HG03039 (cell line): ENCODE measurements around the gene EDN2.

ENCODE experiments used
- ATAC-seq: cut with Tn5 transposase; IDR thresholded peaks from one replicate; pipeline ENCODE4 v1.9.1; 2021; ENCODE audit warnings: mild to moderate bottlenecking, moderate library complexity; ENCODE audit not compliant: unreplicated experiment

Gene EDN2

DNA sequence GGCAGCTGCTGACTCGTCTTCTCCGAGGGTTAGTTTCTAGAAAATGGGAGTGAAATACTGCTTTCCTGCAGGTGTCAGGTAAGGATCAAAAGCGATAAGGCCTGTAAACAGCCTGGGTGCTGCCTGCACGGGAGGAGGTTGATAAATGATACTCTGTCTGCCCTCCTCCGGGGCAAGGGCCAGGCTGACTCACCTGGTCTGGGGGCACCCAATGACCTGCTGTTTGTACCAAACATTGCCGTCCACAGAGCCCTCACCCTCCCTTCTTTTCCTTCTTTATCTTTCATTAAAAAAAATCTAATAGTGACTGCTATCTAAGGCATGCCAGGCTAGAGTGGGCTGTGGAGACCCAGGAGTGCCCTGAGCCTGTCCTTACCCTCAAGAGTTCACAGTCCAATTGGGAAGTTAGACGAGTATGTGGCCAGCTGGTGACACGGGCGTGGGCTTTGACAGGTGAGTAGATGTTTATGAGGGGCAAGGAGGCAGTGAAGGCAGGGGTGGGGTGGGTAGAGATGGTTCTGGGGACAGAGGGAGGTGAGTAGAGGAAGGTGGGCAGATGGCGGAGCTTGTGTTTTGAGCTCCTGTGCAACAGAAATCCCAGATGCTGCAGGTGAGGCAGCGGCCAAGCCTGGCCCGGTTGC, 16.2 kb downstream of the EDN2 start:
- ATAC-seq: no peak

DNA sequence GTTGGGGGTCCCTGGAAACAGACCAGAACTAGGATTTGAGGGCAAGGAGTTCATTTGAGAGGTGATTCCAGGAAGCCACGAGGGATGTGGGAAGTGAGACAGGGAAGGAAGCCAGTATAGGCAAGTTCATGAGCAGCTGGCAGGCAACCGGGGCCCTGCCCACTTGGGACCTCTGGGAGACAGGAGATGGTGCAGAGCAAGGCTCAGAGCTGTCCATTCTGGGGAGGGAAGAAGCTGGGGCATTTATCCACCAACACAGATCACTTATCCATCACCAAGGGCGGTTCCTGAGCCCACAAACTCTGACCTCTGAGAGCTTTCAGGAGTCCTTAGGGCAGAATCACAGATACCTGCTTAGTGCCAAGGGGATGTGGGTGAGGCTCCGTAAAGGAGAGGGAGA, 16.8 kb downstream of the EDN2 start:
- no peak for ATAC-seq

DNA sequence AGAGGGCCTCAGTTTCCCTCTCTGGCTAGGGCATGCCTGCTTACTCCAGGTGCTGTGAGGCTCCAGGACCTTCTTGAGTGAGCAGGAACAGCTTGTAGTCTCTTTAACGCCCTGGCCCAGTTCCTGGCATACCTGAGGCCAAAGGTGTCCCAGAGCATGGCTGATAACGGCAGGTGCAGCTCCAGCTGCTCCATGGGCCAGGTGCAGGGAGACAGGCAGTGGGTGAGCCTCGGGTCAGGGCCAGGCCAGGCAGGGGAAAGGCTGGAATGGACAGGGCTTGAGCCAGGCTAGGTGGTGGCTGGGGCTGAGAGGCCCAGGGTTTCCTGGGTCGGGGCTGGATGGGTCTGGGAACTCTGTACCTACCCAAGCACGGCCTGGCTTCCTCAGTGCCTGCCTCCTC, 18.3 kb downstream of the EDN2 start:
- no peak for ATAC-seq

DNA sequence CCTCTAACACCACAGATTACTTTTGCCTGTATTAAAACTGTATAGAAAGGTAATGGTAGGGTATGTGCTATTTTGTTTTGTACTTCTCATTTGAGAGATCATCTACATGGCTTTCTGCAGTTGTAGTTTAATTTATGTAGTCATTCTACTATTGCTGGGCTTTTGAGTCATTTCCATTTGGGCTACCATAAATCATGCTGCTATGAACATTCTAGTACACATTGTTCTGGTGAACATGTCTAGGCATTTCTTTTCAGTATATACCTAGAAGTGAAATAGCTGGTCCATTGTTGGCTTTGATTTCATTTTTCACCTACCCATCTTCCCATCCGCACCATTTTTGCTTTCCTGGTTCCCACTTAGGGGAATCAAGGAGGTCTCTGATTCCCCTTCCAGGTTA, 18.7 kb downstream of the EDN2 start:
- ATAC-seq: no peak

DNA sequence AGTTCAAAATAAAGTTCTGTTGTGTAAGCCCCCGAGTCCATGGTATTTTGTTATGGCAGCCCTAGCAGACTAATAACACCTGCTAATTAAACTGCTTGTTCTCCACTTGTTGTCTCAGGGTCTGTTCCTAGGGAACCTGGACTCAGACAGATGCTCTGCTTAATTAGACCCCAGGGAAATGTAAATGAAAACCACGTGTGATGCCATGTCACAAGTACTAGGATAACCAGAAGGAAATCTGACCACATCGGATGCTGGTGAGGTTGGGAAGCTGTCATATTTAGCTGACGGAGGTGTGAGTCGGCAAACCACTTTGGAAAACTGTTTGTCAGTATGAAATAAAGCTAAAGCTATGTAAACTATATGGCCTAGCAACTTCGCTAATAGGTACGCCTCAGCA, 19.6 kb downstream of the EDN2 start:
- no peak for ATAC-seq

DNA sequence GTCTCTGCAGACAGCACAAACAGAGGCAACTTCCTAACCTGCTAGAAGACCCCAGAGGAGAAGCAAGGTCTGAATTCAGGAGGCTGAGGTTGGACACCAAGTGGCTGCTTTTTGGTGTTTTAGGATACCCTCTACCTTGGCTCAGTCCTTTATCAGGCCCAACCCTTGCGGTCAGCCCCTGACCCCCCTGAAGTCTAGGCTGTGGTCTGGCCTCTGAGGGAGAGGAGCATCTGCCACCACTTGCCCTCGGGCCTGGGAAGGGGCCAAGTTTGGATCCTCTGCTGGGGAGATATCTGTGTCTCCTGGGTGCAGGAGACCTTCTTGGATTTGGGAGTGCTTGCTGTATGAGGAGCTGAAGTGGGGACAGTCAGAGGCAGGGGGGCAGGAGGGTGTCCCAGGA, 21.0 kb downstream of the EDN2 start:
- no peak for ATAC-seq

DNA sequence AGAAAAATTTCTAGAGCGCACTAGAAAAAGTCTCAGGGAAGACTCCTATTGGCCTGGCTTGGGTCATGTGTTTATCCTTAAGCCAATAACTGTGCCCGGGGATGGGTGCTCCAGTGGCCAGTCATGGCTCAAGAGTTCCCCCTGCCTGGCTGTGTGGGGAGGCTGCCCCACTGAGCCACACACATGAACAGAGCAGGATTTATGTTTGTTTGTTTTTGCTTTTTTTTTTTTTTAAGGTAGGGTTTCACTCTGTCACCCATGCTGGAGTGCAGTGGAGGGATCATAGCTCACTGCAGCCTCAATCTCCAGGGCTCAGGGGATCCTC, 21.8 kb downstream of the EDN2 start:
- ATAC-seq: no peak

DNA sequence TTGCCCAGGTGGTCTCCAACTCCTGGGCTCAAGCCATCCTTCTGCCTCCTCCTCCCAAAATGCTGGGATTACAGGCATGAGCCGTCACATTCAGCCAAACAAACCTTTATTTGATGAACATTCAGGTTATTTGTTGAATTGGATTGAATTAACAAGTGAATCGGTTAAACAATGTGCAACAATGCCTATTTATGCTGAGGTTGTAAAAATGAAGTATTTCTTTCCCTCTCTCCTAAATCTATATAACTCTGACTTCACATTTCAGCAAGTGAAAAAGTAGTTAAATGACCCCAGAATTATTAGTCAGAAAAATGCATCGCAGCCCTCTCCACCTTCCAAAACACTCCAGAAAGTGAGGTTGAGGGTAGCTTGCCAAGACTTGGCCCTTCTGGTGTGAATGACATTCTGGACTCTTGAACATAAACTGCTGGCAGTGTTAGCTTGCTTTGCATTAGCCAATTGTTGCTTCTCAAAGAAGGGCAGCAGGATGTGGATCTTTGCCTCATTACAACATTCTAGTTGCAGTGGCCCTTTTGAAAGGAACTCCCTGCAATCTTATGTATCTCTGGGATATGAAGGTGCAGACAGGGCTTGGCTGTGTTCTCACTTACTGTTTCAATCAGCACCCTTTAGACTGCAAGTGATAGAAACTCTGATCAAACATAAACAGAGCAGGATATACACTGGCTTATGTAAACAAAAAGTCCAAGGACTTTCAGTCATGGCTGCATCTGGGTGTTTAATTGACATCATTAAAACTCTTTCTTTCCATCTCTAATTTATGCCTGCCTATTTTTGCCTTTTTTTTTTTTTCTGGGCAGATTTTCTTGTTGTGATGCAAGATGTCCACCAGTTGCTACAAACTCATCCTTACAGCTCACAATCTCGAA, 22.4 kb downstream of the EDN2 start:
- no peak for ATAC-seq

DNA sequence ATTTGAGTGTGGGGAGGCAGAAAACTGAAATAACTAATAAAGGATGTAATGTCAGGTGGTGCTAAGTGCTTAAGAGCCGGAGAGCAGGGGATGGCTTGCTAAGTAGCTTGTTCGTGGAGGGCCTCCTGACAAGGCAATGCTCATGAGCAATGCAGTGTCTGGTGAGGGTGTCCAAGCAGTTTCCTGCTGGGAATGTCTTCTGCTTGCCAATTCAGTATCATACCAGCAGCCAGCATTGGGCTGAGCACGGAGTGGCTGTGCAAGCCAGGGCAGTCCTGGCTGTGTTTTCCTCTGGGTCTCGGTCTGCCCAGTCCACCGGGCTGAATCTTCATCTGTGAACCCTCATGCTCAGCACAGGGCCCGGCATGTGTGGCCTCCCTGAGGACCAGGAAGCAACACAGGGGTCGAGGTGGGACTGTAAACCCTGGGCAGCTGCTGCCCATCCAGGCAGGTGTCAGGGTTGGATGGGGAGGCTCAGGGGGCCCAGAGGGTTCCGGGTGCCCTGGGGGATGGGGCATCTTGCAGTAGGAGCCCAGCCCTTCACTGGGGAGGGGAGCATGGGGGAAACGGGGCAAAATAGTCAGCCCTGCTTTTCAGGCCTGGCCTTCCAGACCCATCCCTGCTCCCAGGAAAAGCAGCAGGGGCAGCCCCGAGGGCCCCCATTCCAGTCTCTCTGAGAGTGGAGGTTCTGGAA, 27.5 kb downstream of the EDN2 start:
- no peak for ATAC-seq

DNA sequence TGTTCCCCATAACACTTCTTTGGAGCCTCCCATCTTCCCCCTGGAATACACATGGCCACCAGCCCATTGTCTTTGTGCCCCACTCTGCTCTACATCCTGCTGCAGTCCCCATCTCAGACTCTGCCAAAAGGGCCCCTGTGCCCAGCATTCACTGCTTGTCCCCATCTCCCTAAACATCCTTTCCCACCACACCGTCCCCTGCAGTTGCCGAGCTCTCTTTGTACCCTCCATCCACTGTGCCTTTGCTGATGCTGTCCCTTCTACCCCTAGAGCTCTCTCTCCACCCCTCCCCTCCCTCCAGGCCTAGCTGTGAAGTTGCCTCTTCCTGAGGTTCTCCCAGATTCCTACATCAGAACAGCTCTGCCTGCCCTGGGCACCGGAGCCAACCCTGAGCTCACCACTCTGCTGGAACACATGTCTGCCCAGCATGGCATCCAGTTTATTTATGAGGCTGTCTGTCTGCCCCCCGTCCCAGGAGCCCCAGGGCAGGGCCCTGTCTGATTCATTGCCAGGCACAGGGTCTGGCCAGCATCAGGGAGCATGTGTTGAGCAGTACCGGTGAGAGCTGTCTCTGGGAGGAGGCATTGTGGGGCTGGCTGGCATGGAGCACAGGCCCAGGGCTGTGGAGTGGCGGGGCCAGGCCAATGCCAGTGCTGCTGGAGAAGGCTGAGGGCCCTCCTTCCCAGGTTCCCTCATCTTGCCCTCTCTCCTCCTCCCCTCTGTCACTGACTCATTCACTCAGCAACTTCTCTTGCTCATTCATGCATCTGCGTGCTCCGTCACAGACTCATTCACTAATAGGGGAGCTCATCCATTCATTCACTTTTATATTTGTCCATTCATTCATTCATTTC, 28.8 kb downstream of the EDN2 start:
- no peak for ATAC-seq

DNA sequence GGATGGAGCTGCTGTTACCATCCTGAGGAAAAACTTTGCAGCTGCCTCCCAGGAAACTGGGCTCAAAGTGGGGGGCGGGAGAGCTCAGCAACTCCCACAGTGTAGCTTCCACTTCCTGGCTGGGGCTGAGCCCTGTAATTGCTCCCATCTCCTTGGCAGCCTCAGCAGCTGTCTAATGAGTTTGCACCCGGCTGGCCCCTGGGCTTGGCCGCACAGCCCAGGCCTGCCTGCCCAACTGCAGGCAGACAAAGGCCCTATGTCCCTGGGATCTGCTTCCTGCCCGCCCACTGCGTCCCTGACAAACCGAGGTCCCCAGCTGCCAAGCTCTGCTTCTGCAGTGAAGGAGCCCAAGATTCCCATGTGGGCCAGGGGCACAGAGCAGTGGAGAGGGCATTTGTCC, 30.1 kb downstream of the EDN2 start:
- ATAC-seq: no peak

DNA sequence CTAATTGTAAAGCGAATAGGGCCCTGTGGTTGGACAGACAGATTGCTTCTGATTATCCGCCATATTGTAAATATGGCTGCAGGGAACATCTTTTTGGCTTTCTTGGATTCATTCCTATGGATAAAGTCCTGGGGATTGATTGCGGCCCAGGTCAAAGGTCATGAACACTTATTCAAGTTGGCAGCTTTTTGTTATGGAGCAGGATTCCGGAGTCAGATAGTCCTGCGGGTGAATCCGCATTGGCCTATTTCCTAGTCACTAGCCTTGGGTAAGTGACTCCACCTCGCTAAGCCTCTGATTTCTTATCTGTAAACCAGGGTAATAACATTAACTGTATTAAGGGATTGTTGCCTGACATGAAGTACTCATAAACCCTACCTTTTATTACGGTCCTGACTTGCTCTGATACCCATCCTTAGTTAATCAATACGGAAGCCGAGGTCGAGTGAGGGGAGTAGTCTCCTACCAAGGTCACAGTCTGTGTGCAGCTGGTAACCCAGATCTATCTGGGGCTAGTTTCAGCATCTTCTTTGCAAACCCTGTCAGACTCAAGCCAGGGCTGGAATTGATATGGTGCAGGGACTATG, 31.7 kb downstream of the EDN2 start:
- no peak for ATAC-seq

DNA sequence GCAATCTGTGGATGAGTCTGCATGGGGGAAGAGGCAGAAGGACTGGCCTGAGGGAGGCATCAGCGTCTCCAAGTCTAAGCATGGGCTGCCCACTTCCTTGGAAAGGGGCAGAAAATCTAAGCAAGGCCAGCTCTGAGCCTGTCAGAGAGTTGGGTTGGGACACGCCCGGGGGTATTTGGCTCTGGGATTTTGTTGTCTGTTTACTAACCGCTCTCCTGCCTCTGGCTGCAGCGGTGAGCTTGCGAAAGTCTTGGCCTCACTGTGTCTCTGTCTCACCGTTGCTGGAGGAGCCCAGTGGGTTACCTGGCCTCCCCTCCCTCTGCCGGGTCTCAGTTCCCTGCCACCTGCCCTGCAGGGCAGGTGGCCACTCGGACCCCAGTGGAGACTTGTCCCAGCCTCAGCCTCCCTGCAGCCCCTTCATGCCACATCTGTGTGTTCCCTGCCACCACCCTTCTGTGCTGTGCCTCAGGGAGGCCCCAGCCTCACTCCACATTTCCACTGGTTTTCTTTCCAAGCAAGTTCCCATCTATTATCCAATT, 33.7 kb downstream of the EDN2 start:
- ATAC-seq: no peak

DNA sequence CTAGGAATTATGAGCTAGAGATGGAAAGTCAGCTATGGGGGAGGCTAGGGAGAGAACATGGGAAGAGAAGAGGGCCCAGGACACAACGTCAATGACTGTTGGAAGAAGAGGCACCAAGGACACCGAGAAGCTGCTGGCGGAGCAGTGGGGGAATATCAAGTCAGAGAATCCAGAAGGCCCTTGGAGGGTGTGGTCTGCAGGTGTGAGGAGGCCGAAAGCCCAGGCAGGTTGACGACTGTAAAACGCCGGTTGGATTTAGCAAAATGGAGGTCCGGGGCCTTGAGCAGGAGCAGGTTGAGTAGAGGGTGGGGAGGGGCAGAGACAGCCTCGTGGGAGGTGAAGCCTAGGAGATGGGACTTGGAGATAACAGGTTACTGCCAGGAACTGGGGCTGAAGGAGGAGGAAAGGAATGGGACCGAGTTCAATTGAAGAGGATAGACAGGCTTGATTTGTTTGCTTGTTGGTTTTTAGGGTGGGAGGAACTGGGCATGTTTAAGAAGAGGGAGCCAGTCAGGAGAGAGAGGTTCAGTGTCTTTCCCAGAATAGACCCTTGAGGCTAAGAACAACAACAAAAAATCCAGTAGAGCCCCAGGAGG, 35.1 kb downstream of the EDN2 start:
- ATAC-seq: no peak

DNA sequence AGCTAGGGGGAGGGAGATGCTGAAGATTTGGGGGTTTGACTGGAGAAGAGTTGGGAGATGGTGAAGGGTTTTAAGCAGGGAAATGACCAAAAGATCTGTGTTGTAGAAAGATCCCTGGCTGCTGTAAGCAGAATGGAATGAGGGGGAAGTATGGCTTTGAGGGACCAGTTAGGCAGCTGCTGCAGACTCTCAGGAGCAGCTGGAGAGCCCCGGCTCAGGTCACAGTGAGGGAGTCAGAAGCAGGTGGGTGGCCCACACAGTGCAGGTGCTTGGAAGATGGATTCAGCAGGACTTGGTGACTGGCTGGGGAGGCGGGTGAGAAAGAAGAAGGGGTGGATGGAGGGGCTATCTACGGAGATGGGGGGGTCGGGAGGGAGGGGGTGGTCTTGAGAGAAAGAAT, 35.7 kb downstream of the EDN2 start:
- no peak for ATAC-seq

DNA sequence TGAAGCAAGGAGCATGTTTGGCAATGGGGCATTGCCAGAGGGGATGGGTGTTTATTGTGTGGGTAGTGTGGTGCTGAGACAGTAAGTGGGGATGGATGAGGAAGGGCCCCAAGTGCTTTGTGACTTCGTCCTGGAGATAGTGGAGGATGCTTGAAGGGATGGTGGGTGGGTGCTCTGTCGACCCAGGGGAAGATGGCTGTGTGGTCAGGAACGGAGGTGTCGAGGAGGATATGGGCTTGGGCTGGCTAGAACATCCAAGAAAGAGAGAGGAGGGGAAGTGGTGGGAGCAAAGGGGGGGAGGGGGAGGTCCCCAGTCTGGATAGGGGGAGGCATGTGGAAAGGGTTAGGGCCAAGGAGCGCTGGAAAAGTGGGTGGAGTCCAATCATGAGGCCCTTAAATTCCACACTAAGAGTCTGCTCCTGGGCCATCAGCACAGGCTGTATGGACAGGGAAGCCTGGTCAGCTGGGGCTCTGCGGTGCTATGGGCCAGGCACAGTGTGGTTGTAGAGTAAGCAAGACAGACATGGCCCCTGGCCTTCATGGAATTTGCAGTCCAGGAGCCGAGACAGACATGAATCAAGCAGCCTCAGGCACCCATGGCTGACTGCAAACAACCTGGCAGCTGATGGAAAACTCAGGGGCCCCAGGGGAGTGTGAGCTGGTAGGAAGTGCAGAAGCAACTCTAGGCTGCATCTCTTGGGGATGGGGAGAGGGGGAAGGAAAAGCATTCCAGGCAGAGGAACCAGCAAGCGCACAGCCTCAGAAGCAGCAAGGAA, 36.3 kb downstream of the EDN2 start:
- ATAC-seq: no peak

DNA sequence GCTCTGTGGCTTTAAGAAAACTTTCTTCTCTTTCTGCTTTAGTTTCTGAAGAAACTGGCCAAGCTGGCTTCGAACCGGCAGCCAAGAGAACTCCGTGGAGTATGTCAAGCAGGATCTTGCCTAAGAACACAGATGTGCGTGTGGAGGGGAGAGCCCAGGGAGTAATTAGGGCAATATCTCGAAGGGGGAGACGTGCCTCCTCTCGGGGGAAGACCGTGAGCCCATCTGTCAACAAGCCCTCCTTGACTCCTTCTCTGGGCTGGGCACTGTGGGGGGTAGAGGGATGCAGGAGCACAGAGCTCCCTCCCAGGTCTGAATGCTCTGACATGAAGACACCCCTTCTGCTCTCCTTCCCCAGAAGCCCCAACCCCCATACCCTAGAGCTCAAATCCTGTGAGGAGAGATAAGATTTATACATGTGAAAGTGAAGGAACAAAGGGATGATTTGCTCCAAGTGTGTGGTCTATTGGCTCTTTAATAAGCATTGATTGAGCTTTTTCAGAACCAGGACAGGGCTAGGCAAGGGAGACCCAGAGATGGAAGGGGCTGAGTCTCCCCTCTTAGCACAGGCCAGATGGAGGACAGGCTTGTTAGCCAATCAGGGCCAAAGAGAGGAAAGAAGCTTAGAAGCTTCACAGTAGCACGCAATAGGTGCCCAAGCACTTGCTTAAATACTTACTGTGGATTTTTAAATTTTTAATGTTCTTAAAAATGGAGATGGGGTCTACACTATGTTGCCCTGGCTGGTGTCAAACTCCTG, 37.5 kb downstream of the EDN2 start:
- no peak for ATAC-seq

DNA sequence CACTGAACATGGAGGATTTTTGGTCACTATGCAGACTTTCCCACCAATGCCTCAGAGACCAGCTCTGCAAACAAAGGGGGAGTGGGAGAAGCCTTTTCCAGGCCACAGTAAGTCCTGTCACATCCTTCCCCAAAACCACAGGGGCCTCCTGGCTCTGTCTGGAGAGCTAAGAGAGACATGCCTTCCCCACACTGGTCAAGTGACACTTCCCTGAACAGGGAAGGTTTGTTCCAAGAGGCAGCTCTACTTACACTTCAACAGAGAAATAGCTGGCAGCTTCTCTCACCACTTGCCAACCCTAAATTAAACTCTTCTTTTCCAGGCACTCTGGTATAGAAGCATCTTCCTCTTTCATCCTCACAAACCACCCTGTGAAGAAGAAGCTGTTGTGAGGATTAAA, 39.7 kb downstream of the EDN2 start:
- no peak for ATAC-seq

DNA sequence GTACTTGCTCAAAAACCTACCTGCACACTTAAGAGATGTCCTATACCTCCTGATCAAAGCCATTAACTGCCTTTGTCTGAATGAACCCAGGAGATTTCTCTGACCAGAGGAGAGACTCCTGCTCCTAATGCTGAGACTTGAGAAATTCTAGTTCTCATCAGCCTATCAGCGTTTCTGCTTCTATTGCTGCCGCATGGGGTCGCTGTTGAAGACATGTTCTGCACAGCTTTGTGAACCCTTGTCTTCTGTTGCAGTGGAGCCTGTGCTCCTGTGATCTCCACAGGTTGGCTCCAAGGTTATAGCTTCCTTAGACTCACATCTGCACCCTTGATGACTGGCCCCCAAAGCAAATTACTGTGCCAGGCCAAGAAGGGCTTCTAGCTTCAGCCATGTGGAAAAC, 40.2 kb downstream of the EDN2 start:
- ATAC-seq: no peak
